Spleen (tissue), 7 donors: Measurements from ENCODE around the gene ATAD3B.

Experiments
- POLR2A ChIP-seq, 3 donors: fragments of 450-650 bp; IDR thresholded peaks; one replicate each; pipeline ENCODE4 v1.5.1; 2017; ENCODE audit warnings: antibody characterized with exemption in 3 of 3, mild to moderate bottlenecking in 1 of 3
- POLR2AphosphoS5 ChIP-seq, 3 donors: sonication (generic); formaldehyde crosslinking; IDR thresholded peaks; one replicate each; pipeline ENCODE4 v1.5.1; 2017; ENCODE audit warnings: antibody characterized with exemption in 3 of 3
- TF ChIP-seq, protein P1 (sequence below), 11 experiments: fragments of 200-600 bp in 7 of 11; fragments of 450-650 bp in 4 of 11; sonication (generic) in 4 of 11; IDR thresholded peaks in 8 of 11; conservative IDR thresholded peaks in 3 of 11; 1 replicate in 7 of 11; 2 replicates in 4 of 11; pipeline versions ENCODE4 v1.4.0 to v1.8.0; 2016 to 2021; ENCODE audit warnings: antibody characterized with exemption in 11 of 11, inconsistent platforms in 4 of 11, mild to moderate bottlenecking in 1 of 11
- donor health status: DM: no; HTN: no; CAD: no; lungs with moderate emphysema.
- donor health status: DM: no; HTN: no; CAD: no.
- donor health status: DM: no; HTN: no; CAD: no.

- TF ChIP-seq, protein P1, sequence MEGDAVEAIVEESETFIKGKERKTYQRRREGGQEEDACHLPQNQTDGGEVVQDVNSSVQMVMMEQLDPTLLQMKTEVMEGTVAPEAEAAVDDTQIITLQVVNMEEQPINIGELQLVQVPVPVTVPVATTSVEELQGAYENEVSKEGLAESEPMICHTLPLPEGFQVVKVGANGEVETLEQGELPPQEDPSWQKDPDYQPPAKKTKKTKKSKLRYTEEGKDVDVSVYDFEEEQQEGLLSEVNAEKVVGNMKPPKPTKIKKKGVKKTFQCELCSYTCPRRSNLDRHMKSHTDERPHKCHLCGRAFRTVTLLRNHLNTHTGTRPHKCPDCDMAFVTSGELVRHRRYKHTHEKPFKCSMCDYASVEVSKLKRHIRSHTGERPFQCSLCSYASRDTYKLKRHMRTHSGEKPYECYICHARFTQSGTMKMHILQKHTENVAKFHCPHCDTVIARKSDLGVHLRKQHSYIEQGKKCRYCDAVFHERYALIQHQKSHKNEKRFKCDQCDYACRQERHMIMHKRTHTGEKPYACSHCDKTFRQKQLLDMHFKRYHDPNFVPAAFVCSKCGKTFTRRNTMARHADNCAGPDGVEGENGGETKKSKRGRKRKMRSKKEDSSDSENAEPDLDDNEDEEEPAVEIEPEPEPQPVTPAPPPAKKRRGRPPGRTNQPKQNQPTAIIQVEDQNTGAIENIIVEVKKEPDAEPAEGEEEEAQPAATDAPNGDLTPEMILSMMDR (IDR thresholded peaks at IDR 0.05 in 8 of 11, conservative IDR thresholded peaks at IDR 0.05 in 3 of 11): no peak
- TF ChIP-seq POLR2A (IDR thresholded peaks at IDR 0.05): no peak
- TF ChIP-seq POLR2AphosphoS5 (IDR thresholded peaks at IDR 0.05): no peak
These were observed 39.5 kb downstream of the ATAD3B start for GRCh38 chr1:1510912-1511532.
